DOHH2 (cell line): ENCODE measurements around the gene LCN2.

Experiments used
- H3F3A ChIP-seq: fragments of 200-600 bp; sonication (generic), shearing (Covaris generic); 2 replicates; pipeline ENCODE4 v1.6.0; 2016; ENCODE audit warnings: antibody characterized with exemption, mild to moderate bottlenecking; ENCODE audit not compliant: control insufficient read depth, insufficient read depth
- H3K27ac ChIP-seq: fragments of 200-600 bp; sonication (generic); 2 replicates; pipeline ENCODE4 v1.5.1; 2014; ENCODE audit warnings: low read depth, mild to moderate bottlenecking, low read length, moderate library complexity
- H3K27me3 ChIP-seq: fragments of 200-600 bp; sonication (generic); 2 replicates; pipeline ENCODE4 v1.6.1; 2014; ENCODE audit warnings: mild to moderate bottlenecking, low read length, mixed read lengths; ENCODE audit not compliant: control insufficient read depth
- H3K36me3 ChIP-seq: fragments of 200-600 bp; sonication (generic); 2 replicates; pipeline ENCODE4 v1.6.1; 2014; ENCODE audit warnings: mild to moderate bottlenecking, low read length, moderate library complexity, mixed read lengths; ENCODE audit not compliant: control insufficient read depth
- H3K4me1 ChIP-seq: fragments of 200-600 bp; sonication (generic); 2 replicates; pipeline ENCODE4 v1.6.1; 2014; ENCODE audit warnings: mild to moderate bottlenecking, low read length, mixed read lengths; ENCODE audit not compliant: control insufficient read depth
- H3K4me2 ChIP-seq: fragments of 200-600 bp; sonication (generic); 2 replicates; pipeline ENCODE4 v1.6.0; 2014; ENCODE audit warnings: mild to moderate bottlenecking, low read length, moderate library complexity
- H3K4me3 ChIP-seq: fragments of 200-600 bp; sonication (generic); 2 replicates; pipeline ENCODE4 v1.5.1; 2014; ENCODE audit warnings: mild to moderate bottlenecking, low read length, mixed read lengths
- H3K79me2 ChIP-seq: fragments of 200-600 bp; sonication (generic); 2 replicates; pipeline ENCODE4 v1.6.1; 2014; ENCODE audit warnings: mild to moderate bottlenecking, low read length, mixed read lengths; ENCODE audit not compliant: control insufficient read depth
- H3K9me2 ChIP-seq: fragments of 200-600 bp; sonication (generic); replicated peaks from 2 replicates; pipeline ENCODE4 v1.6.1; 2014; ENCODE audit warnings: mild to moderate bottlenecking, low read length, mixed read lengths; ENCODE audit not compliant: control insufficient read depth
- H3K9me3 ChIP-seq: fragments of 200-600 bp; sonication (generic); 2 replicates; pipeline ENCODE4 v1.6.1; 2014; ENCODE audit warnings: antibody characterized with exemption, low read length, mixed read lengths; ENCODE audit not compliant: control insufficient read depth, insufficient read depth
- H4K20me1 ChIP-seq: fragments of 200-600 bp; sonication (generic); 2 replicates; pipeline ENCODE4 v1.6.0; 2014; ENCODE audit warnings: low read depth, mild to moderate bottlenecking, antibody characterized with exemption, low read length, moderate library complexity; ENCODE audit not compliant: control insufficient read depth, insufficient read depth
- CTCF ChIP-seq: fragments of 200-600 bp; sonication (generic); IDR thresholded peaks from one replicate; pipeline ENCODE4 v1.5.1; 2014; ENCODE audit warnings: antibody characterized with exemption, mild to moderate bottlenecking, low read depth, low read length; ENCODE audit not compliant: poor library complexity, severe bottlenecking
- EZH2phosphoT487 ChIP-seq: fragments of 200-600 bp; sonication (generic); IDR thresholded peaks from 2 replicates; pipeline ENCODE4 v1.6.1; 2017; ENCODE audit warnings: borderline replicate concordance, mild to moderate bottlenecking, antibody characterized with exemption, low read length, moderate library complexity, mixed read lengths

LCN2 gene

GRCh38 chr9:128145951-128146351 is 3.3 kb upstream of the LCN2 start:
- no peaks in the 10 kb centered on the region for H3K4me1 ChIP-seq
- 0 out of 2 replicates have a peak, but pooled peaks cover 2% of the 10 kb centered on the region for H3K27me3 ChIP-seq
- H3K4me2 ChIP-seq, result no peak overlapping the region
- TF ChIP-seq EZH2phosphoT487 (no peak), CTCF (no peak)
- no peaks in the 10 kb centered on the region for H3K9me2 ChIP-seq
- H3K27ac ChIP-seq, result no peak overlapping the region
- no peaks in the 10 kb centered on the region for H3K9me3 ChIP-seq
- no peaks in the 10 kb centered on the region for H3K79me2 ChIP-seq
- H3F3A ChIP-seq, result no peaks in the 10 kb centered on the region
- H3K4me3 ChIP-seq, result no peak overlapping the region
- no peaks in the 10 kb centered on the region for H3K36me3 ChIP-seq
- H4K20me1 ChIP-seq, result no peaks in the 10 kb centered on the region

- Histone ChIP-seq H3K4me3 (no peak overlapping the region), H3K79me2 (no peaks in the 10 kb centered on the region), H3K4me1 (no peaks in the 10 kb centered on the region), H3K9me2 (no peaks in the 10 kb centered on the region), H3K27me3 (0 out of 2 replicates have a peak, but pooled peaks cover 2% of the 10 kb centered on the region), H3F3A (no peaks in the 10 kb centered on the region), H3K36me3 (no peaks in the 10 kb centered on the region), H4K20me1 (no peaks in the 10 kb centered on the region), H3K9me3 (no peaks in the 10 kb centered on the region), H3K27ac (no peak overlapping the region), H3K4me2 (no peak overlapping the region)
- no peak for TF ChIP-seq EZH2phosphoT487
- TF ChIP-seq CTCF, result no peak
Observed at GRCh38 chr9:128146591-128147120, 2.6 kb upstream of the LCN2 start.

- no peaks in the 10 kb centered on the region for H3F3A ChIP-seq
- no peaks in the 10 kb centered on the region for H4K20me1 ChIP-seq
- H3K79me2 ChIP-seq, result no peaks in the 10 kb centered on the region
- no peak overlapping the region for H3K4me3 ChIP-seq
- H3K9me3 ChIP-seq, result no peaks in the 10 kb centered on the region
- H3K36me3 ChIP-seq, result no peaks in the 10 kb centered on the region
- H3K4me2 ChIP-seq, result no peak overlapping the region
- H3K4me1 ChIP-seq, result no peaks in the 10 kb centered on the region
- no peaks in the 10 kb centered on the region for H3K9me2 ChIP-seq
- no peaks in the 10 kb centered on the region for H3K27me3 ChIP-seq
- H3K27ac ChIP-seq, result no peak overlapping the region
- TF ChIP-seq EZH2phosphoT487, result no peak
- TF ChIP-seq CTCF, result no peak
Observed at GRCh38 chr9:128148509-128149000, 698 bp upstream of the LCN2 start.
